ENCODE data around the gene PNLIPRP3.

DNA sequence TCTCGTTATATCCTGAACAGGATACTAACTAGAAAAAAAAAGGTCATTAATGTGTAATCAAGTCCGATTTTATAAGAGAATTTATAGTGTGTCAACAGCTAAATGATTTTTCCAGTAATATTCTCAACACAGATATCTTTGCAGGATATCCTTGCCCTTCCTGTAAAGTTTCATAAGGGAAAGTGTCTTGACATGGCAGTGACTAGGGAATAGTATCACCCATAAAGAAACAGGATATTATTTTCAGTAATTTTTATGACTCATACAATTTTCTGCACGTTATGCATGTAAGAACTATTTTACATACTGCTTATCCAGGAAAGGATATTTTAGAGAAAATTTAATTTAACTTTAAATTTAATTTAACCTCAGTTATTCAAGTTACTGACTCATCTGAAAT, 98.6 kb downstream of the PNLIPRP3 start:
- TF ChIP-seq ZNF629 (tag by site-specific recombination; IDR thresholded peaks at IDR 0.05) (no peak), ZNF48 (tag by site-specific recombination; IDR thresholded peaks at IDR 0.05) (no peak), ZNF548 (tag by site-specific recombination; IDR thresholded peaks at IDR 0.05) (no peak), ZFHX2 (tag by site-specific recombination; conservative IDR thresholded peaks at IDR 0.05) (no peak), ZNF341 (tag by site-specific recombination; IDR thresholded peaks at IDR 0.05; ENCODE audit: low read depth) (no peak), ZNF274 (IDR thresholded peaks at IDR 0.05; ENCODE audit: low read length) (no peak), ZNF274 (tag by site-specific recombination; IDR thresholded peaks at IDR 0.05; ENCODE audit: borderline replicate concordance) (no peak), ZNF677 (tag by site-specific recombination; IDR thresholded peaks at IDR 0.05) (no peak), MZF1 (tag by site-specific recombination; IDR thresholded peaks at IDR 0.05; ENCODE audit: borderline replicate concordance) (no peak)
- TF ChIP-seq, protein P1, sequence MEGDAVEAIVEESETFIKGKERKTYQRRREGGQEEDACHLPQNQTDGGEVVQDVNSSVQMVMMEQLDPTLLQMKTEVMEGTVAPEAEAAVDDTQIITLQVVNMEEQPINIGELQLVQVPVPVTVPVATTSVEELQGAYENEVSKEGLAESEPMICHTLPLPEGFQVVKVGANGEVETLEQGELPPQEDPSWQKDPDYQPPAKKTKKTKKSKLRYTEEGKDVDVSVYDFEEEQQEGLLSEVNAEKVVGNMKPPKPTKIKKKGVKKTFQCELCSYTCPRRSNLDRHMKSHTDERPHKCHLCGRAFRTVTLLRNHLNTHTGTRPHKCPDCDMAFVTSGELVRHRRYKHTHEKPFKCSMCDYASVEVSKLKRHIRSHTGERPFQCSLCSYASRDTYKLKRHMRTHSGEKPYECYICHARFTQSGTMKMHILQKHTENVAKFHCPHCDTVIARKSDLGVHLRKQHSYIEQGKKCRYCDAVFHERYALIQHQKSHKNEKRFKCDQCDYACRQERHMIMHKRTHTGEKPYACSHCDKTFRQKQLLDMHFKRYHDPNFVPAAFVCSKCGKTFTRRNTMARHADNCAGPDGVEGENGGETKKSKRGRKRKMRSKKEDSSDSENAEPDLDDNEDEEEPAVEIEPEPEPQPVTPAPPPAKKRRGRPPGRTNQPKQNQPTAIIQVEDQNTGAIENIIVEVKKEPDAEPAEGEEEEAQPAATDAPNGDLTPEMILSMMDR (tag by site-specific recombination; IDR thresholded peaks at IDR 0.05): no peak
- TF ChIP-seq, protein P2, sequence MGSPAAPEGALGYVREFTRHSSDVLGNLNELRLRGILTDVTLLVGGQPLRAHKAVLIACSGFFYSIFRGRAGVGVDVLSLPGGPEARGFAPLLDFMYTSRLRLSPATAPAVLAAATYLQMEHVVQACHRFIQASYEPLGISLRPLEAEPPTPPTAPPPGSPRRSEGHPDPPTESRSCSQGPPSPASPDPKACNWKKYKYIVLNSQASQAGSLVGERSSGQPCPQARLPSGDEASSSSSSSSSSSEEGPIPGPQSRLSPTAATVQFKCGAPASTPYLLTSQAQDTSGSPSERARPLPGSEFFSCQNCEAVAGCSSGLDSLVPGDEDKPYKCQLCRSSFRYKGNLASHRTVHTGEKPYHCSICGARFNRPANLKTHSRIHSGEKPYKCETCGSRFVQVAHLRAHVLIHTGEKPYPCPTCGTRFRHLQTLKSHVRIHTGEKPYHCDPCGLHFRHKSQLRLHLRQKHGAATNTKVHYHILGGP (tag by site-specific recombination; IDR thresholded peaks at IDR 0.05): no peak
- TF ChIP-seq, protein P3, sequence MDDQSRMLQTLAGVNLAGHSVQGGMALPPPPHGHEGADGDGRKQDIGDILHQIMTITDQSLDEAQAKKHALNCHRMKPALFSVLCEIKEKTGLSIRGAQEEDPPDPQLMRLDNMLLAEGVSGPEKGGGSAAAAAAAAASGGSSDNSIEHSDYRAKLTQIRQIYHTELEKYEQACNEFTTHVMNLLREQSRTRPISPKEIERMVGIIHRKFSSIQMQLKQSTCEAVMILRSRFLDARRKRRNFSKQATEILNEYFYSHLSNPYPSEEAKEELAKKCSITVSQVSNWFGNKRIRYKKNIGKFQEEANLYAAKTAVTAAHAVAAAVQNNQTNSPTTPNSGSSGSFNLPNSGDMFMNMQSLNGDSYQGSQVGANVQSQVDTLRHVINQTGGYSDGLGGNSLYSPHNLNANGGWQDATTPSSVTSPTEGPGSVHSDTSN (CRISPR knock-in tag; IDR thresholded peaks at IDR 0.05): no peak
- TF ChIP-seq, protein P4, sequence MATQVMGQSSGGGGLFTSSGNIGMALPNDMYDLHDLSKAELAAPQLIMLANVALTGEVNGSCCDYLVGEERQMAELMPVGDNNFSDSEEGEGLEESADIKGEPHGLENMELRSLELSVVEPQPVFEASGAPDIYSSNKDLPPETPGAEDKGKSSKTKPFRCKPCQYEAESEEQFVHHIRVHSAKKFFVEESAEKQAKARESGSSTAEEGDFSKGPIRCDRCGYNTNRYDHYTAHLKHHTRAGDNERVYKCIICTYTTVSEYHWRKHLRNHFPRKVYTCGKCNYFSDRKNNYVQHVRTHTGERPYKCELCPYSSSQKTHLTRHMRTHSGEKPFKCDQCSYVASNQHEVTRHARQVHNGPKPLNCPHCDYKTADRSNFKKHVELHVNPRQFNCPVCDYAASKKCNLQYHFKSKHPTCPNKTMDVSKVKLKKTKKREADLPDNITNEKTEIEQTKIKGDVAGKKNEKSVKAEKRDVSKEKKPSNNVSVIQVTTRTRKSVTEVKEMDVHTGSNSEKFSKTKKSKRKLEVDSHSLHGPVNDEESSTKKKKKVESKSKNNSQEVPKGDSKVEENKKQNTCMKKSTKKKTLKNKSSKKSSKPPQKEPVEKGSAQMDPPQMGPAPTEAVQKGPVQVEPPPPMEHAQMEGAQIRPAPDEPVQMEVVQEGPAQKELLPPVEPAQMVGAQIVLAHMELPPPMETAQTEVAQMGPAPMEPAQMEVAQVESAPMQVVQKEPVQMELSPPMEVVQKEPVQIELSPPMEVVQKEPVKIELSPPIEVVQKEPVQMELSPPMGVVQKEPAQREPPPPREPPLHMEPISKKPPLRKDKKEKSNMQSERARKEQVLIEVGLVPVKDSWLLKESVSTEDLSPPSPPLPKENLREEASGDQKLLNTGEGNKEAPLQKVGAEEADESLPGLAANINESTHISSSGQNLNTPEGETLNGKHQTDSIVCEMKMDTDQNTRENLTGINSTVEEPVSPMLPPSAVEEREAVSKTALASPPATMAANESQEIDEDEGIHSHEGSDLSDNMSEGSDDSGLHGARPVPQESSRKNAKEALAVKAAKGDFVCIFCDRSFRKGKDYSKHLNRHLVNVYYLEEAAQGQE (tag by site-specific recombination; IDR thresholded peaks at IDR 0.05): no peak
